ENCODE measurements around the gene FAM234A. TPM values are rescaled to one million over a fixed set of nuclear protein-coding genes. Genes with fewer than 3 reads are reported as not detected.
A peak's percentile ranks its signal among the peaks of the same experiment; 100 is the strongest.
"Not testable (repeated sequence)": the region's sequence is repeated elsewhere in the genome, so short reads cannot be mapped to it uniquely, and the experiment has no call there.

FAM234A gene
- total RNA-seq, 2 donors from 2014 or later = 141 to 227 TPM

GRCh38 chr16:203246-203645 lies 31.4 kb upstream of the FAM234A start:
- no peak for TF ChIP-seq CTCF (IDR thresholded peaks at IDR 0.05)
- H3K9me3 ChIP-seq = no peaks in the 10 kb centered on the region
- H3K36me3 ChIP-seq = peaks cover 86% of the 10 kb centered on the region
- DNase-seq (ENCODE audit: low spot score) = no peak
- H3K4me3 ChIP-seq = no peak overlapping the region
- no peaks in the 10 kb centered on the region for H3K4me1 ChIP-seq
- H3K27ac ChIP-seq = no peak overlapping the region
- no peaks in the 10 kb centered on the region for H3K27me3 ChIP-seq

GRCh38 chr16:204046-204445 lies 30.6 kb upstream of the FAM234A start:
- not testable (repeated sequence) for DNase-seq (ENCODE audit: low spot score); H3K27me3 ChIP-seq; H3K4me3 ChIP-seq; H3K4me1 ChIP-seq; H3K9me3 ChIP-seq; H3K27ac ChIP-seq
- H3K36me3 ChIP-seq = peaks cover 86% of the 10 kb centered on the region

- not testable (repeated sequence) for H3K9me3 ChIP-seq; H3K4me1 ChIP-seq; H3K27me3 ChIP-seq; H3K27ac ChIP-seq; DNase-seq (ENCODE audit: low spot score); H3K4me3 ChIP-seq
- peaks cover 62% of the 10 kb centered on the region for H3K36me3 ChIP-seq
These were observed 25.3 kb upstream of the FAM234A start for GRCh38 chr16:209359-209758.

- H3K36me3 ChIP-seq = peaks cover 62% of the 10 kb centered on the region
These were observed 22.9 kb upstream of the FAM234A start for GRCh38 chr16:211631-212180.

GRCh38 chr16:212999-213398 lies 21.6 kb upstream of the FAM234A start:
- peaks cover 62% of the 10 kb centered on the region for H3K36me3 ChIP-seq
- no peak for TF ChIP-seq CTCF (IDR thresholded peaks at IDR 0.05)
- peaks cover 0 to 6% of the 10 kb centered on the region in 2 donors for H3K4me1 ChIP-seq
- no peaks in the 10 kb centered on the region for H3K9me3 ChIP-seq
- peak overlapping the region in 1 of 2 donors; percentile 36 for H3K27ac ChIP-seq
- no peaks in the 10 kb centered on the region for H3K27me3 ChIP-seq
- H3K4me3 ChIP-seq = no peak overlapping the region
- no peak for DNase-seq (ENCODE audit: low spot score)

More at GRCh38 chr16:211631-212180, 22.9 kb upstream of the FAM234A start:
- H3K4me3 ChIP-seq; H3K27me3 ChIP-seq; H3K9me3 ChIP-seq; DNase-seq (ENCODE audit: low spot score); H3K27ac ChIP-seq; H3K4me1 ChIP-seq: not testable (repeated sequence)

GRCh38 chr16:220021-220420 lies 14.6 kb upstream of the FAM234A start:
- H3K9me3 ChIP-seq = no peaks in the 10 kb centered on the region
- H3K4me1 ChIP-seq = no peaks in the 10 kb centered on the region
- TF ChIP-seq CTCF (IDR thresholded peaks at IDR 0.05) = no peak
- H3K27ac ChIP-seq = no peak overlapping the region
- no peak overlapping the region for H3K4me3 ChIP-seq
- no peak for DNase-seq (ENCODE audit: low spot score)
- peaks cover 96% of the 10 kb centered on the region for H3K36me3 ChIP-seq
- H3K27me3 ChIP-seq = no peaks in the 10 kb centered on the region

GRCh38 chr16:228151-228851 lies 6.3 kb upstream of the FAM234A start:
- Histone ChIP-seq H3K27ac (peak overlapping the region; percentile 96 to 99), H3K4me1 (peaks cover 0 to 20% of the 10 kb centered on the region in 2 donors), H3K27me3 (no peaks in the 10 kb centered on the region), H3K9me3 (no peaks in the 10 kb centered on the region), H3K4me3 (peak overlapping the region; percentile 91 to 95), H3K36me3 (peaks cover 46% of the 10 kb centered on the region)
- no peak for DNase-seq (ENCODE audit: low spot score)
- TF ChIP-seq CTCF (IDR thresholded peaks at IDR 0.05) = no peak
